ENCODE measurements around the gene SP140.

DNA sequence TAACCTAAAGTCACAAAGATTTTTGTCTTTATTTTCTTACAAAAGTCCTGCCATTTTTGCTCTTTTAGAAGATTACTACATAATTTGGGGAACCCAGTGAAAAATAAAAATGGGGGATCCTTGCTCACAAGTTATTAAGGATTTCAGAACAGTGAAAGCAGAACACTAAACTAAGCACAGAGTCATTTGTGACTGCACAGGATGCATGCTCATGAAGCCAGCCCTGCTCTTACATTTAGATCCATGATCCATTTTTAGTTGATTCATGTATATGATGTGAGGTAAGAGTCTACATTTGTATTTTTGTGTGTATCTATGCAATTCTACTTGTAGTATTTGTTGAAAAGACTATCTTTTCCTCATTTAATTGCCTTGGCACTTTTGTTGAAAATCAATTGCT, 123.3 kb downstream of the SP140 start:
- TF ChIP-seq, protein P1, sequence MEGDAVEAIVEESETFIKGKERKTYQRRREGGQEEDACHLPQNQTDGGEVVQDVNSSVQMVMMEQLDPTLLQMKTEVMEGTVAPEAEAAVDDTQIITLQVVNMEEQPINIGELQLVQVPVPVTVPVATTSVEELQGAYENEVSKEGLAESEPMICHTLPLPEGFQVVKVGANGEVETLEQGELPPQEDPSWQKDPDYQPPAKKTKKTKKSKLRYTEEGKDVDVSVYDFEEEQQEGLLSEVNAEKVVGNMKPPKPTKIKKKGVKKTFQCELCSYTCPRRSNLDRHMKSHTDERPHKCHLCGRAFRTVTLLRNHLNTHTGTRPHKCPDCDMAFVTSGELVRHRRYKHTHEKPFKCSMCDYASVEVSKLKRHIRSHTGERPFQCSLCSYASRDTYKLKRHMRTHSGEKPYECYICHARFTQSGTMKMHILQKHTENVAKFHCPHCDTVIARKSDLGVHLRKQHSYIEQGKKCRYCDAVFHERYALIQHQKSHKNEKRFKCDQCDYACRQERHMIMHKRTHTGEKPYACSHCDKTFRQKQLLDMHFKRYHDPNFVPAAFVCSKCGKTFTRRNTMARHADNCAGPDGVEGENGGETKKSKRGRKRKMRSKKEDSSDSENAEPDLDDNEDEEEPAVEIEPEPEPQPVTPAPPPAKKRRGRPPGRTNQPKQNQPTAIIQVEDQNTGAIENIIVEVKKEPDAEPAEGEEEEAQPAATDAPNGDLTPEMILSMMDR (IDR thresholded peaks at IDR 0.05), result no peak
- TF ChIP-seq EZH2 (IDR thresholded peaks at IDR 0.05) (no peak), EZH2phosphoT487 (IDR thresholded peaks at IDR 0.05) (no peak)

Data from neural progenitor cell (in vitro differentiated cells).